ENCODE results near the gene RTP5. TPM values are rescaled to one million over a fixed set of nuclear protein-coding genes. Genes with fewer than 3 reads are reported as not detected.

Gene RTP5
- total RNA-seq, 3 donors from 2014 or later = not detected

- Histone ChIP-seq H3K36me3 (ENCODE audit: low read depth) (no peaks in the 10 kb centered on the region), H3K4me1 (ENCODE audit: low read depth) (no peaks in the 10 kb centered on the region), H3K4me3 (no peak overlapping the region), H3K9me3 (peaks cover 8% of the 10 kb centered on the region)
- ATAC-seq = peak; percentile 17
- TF ChIP-seq, protein P1, sequence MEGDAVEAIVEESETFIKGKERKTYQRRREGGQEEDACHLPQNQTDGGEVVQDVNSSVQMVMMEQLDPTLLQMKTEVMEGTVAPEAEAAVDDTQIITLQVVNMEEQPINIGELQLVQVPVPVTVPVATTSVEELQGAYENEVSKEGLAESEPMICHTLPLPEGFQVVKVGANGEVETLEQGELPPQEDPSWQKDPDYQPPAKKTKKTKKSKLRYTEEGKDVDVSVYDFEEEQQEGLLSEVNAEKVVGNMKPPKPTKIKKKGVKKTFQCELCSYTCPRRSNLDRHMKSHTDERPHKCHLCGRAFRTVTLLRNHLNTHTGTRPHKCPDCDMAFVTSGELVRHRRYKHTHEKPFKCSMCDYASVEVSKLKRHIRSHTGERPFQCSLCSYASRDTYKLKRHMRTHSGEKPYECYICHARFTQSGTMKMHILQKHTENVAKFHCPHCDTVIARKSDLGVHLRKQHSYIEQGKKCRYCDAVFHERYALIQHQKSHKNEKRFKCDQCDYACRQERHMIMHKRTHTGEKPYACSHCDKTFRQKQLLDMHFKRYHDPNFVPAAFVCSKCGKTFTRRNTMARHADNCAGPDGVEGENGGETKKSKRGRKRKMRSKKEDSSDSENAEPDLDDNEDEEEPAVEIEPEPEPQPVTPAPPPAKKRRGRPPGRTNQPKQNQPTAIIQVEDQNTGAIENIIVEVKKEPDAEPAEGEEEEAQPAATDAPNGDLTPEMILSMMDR (IDR thresholded peaks at IDR 0.05) = no peak
- intact Hi-C loops (cut with DNase I, micrococcal nuclease) = no loop called here
- peak in 1 of 3 donors; percentile 50 for DNase-seq
These were observed 1.3 kb downstream of the RTP5 start for GRCh38 chr2:241870611-241871537.

- ATAC-seq (no peak), DNase-seq (peak in 1 of 3 donors; percentile 52)
- intact Hi-C loops (cut with DNase I, micrococcal nuclease) = no loop called here
- Histone ChIP-seq H3K36me3 (ENCODE audit: low read depth) (no peaks in the 10 kb centered on the region), H3K9me3 (peaks cover 8% of the 10 kb centered on the region), H3K4me3 (no peak overlapping the region), H3K4me1 (ENCODE audit: low read depth) (no peaks in the 10 kb centered on the region)
- TF ChIP-seq, protein P1 (IDR thresholded peaks at IDR 0.05) = no peak
These were observed 2.2 kb downstream of the RTP5 start for GRCh38 chr2:241871538-241872312.

DNA sequence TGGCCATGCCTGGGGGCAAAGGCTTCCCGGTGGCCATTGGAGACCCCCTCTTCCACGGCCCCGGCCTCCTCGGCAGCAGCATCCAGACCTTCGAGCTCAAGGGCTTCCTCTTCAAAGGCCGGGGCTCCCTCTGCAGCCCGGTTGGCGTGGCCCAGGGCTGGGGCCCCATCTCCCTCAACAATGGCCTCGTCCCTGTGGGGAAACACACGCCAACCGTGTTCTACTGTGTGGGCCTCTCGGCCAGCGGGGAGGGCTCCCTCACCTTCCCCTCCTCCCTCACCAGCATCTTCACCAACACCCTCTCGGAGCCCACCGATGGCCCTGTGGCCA, 2.7 kb downstream of the RTP5 start:
- Histone ChIP-seq H3K4me1 (ENCODE audit: low read depth) (no peaks in the 10 kb centered on the region), H3K36me3 (ENCODE audit: low read depth) (no peaks in the 10 kb centered on the region), H3K4me3 (no peak overlapping the region), H3K9me3 (peaks cover 8% of the 10 kb centered on the region)
- ATAC-seq = no peak
- intact Hi-C loops (cut with DNase I, micrococcal nuclease) = no loop called here
- TF ChIP-seq, protein P1 (IDR thresholded peaks at IDR 0.05) = no peak
- DNase-seq = peak in 1 of 3 donors; percentile 34

DNA sequence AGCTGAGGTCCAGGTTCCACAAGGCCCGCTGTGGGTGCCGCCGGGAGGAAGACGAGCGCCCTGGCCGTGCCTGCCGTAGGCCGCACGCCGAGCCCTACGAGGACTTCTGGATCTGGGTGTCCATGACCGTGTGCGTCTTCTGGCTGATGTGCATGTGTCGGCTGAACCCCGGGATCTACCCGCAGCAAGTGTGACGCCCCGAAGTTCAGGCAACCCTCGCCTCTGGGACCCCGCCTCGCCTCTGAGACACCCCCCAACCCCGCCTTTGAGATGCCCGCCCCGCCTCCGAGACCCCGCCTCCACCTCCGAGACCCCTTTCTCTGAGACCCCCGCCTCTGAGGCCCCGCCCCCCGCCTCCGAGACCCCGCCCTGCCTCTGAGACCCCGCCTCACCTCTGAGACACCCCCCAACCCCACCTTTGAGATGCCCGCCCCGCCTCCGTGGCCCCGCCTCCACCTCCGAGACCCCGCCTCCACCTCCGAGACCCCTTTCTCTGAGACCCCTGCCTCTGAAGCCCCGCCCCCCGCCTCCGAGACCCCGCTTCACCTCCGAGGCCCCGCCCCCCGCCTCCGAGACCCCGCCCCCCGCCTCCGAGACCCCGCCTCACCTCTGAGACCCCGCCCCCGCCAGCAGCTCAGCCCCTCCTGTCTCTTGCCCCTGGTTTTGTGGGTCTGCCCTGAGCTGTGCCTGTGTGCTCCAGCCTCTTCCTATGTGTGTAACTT, 3.7 kb downstream of the RTP5 start:
- TF ChIP-seq, protein P1 (IDR thresholded peaks at IDR 0.05) = no peak
- DNase-seq = peak in 1 of 3 donors; percentile 57
- intact Hi-C loops (cut with DNase I, micrococcal nuclease) = no loop called here
- H3K4me1 ChIP-seq (ENCODE audit: low read depth) = no peaks in the 10 kb centered on the region
- no peak overlapping the region for H3K4me3 ChIP-seq
- no peaks in the 10 kb centered on the region for H3K36me3 ChIP-seq (ENCODE audit: low read depth)
- no peak for ATAC-seq
- peaks cover 8% of the 10 kb centered on the region for H3K9me3 ChIP-seq

DNA sequence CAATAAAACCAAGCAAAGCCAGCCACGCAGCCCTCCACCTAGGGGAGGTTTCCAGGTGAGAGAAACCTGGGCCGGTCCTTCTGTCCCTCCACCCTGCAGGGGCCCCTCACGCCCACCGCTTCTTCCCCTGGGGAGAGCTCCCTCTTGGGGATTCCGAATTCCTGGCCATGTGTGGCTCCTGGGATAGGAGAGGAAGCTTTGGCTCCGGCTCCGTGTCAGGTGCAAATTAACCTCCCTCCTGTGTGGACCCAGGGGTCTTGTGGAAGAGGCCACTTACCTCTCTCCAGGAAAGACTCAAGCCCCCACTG, 4.2 kb downstream of the RTP5 start:
- TF ChIP-seq, protein P1 (IDR thresholded peaks at IDR 0.05) = no peak
- H3K4me3 ChIP-seq = no peak overlapping the region
- ATAC-seq (no peak), DNase-seq (no peak)
- H3K36me3 ChIP-seq (ENCODE audit: low read depth) = no peaks in the 10 kb centered on the region
- peaks cover 8% of the 10 kb centered on the region for H3K9me3 ChIP-seq
- intact Hi-C loops (cut with DNase I, micrococcal nuclease) = no loop called here
- H3K4me1 ChIP-seq (ENCODE audit: low read depth) = no peaks in the 10 kb centered on the region

Measured in mucosa of descending colon (tissue), 3 donors.